Upper lobe of right lung (tissue), 1 donor: ENCODE data around the gene CFAP92. TPM values are rescaled to one million over a fixed set of nuclear protein-coding genes. Genes with fewer than 3 reads are reported as not detected.

ENCODE experiments used
- ATAC-seq: fragments of 200-7000 bp; cut with Tn5 transposase; one replicate; pipeline ENCODE4 v1.9.1; 2020; ENCODE audit warnings: mild to moderate bottlenecking, moderate library complexity
- DNase-seq: peaks from one replicate; pipeline ENCODE4 v3.0.0-alpha.2; 2020
- H3K27ac ChIP-seq: fragments of 200-600 bp; one replicate; pipeline ENCODE4 v1.8.0; 2022
- H3K27me3 ChIP-seq: fragments of 200-600 bp; one replicate; pipeline ENCODE4 v1.8.0; 2022; ENCODE audit warnings: mild to moderate bottlenecking
- H3K36me3 ChIP-seq: fragments of 200-600 bp; one replicate; pipeline ENCODE4 v1.8.0; 2022
- H3K4me1 ChIP-seq: fragments of 200-600 bp; one replicate; pipeline ENCODE4 v1.8.0; 2022
- H3K4me3 ChIP-seq: fragments of 200-600 bp; one replicate; pipeline ENCODE4 v1.8.0; 2022; ENCODE audit warnings: mild to moderate bottlenecking
- H3K9me3 ChIP-seq: fragments of 200-600 bp; one replicate; pipeline ENCODE4 v1.8.0; 2022
- CTCF ChIP-seq: fragments of 200-600 bp; IDR thresholded peaks from one replicate; pipeline ENCODE4 v1.8.0; 2022; ENCODE audit warnings: antibody characterized with exemption
- intact Hi-C: fragments of 100-400 bp; cut with DNase I; formaldehyde crosslinking; loops from one replicate; pipeline ENCODE4 v1.11.0; 2022
- total RNA-seq: library from RNA; stranded (reverse); fragmentation: NEBNext Ultra II Directional; extraction: Animal tissue kit (Norgen Biotek cat#: 25700); gene quantifications from one replicate; pipeline ENCODE4 v1.2.1, GENCODE V29; 2021
- donor health status: DM: no; HTN: yes; CAD: no; lungs with severe emphysema.

CFAP92 gene
- total RNA-seq, 1 donor from 2014 or later = 1.9 TPM

GRCh38 chr3:129026728-129027543 lies 33.1 kb upstream of the CFAP92 start:
- peak overlapping the region; percentile 51 for H3K4me3 ChIP-seq
- peak; percentile 71 for TF ChIP-seq CTCF
- intact Hi-C loops = no loop called here
- DNase-seq = peak; percentile 93
- H3K4me1 ChIP-seq = peaks cover 37% of the 10 kb centered on the region
- H3K27ac ChIP-seq = peak overlapping the region; percentile 63
- no peaks in the 10 kb centered on the region for H3K27me3 ChIP-seq
- ATAC-seq = peak; percentile 98
- H3K36me3 ChIP-seq = no peaks in the 10 kb centered on the region
- no peaks in the 10 kb centered on the region for H3K9me3 ChIP-seq

- intact Hi-C loops = no loop called here
- Histone ChIP-seq H3K27ac (peak overlapping the region; percentile 72), H3K9me3 (no peaks in the 10 kb centered on the region), H3K36me3 (no peaks in the 10 kb centered on the region), H3K27me3 (no peaks in the 10 kb centered on the region), H3K4me1 (peaks cover 40% of the 10 kb centered on the region), H3K4me3 (no peak overlapping the region)
- DNase-seq (peak; percentile 68), ATAC-seq (peak; percentile 11)
- TF ChIP-seq CTCF = no peak
Measured at GRCh38 chr3:129025691-129026435, 32.0 kb upstream of the CFAP92 start.

- Histone ChIP-seq H3K9me3 (no peaks in the 10 kb centered on the region), H3K36me3 (no peaks in the 10 kb centered on the region), H3K27me3 (no peaks in the 10 kb centered on the region), H3K4me3 (no peak overlapping the region), H3K27ac (peak overlapping the region; percentile 72), H3K4me1 (peaks cover 40% of the 10 kb centered on the region)
- TF ChIP-seq CTCF = no peak
- intact Hi-C loops = no loop called here
- DNase-seq = no peak
- ATAC-seq = no peak
Measured at GRCh38 chr3:129025108-129025507, 31.2 kb upstream of the CFAP92 start.

- Histone ChIP-seq H3K27ac (peak overlapping the region; percentile 72), H3K36me3 (no peaks in the 10 kb centered on the region), H3K9me3 (no peaks in the 10 kb centered on the region), H3K4me3 (no peak overlapping the region), H3K4me1 (peaks cover 44% of the 10 kb centered on the region), H3K27me3 (no peaks in the 10 kb centered on the region)
- DNase-seq = no peak
- intact Hi-C loops = no loop called here
- ATAC-seq = no peak
- TF ChIP-seq CTCF = peak; percentile 11
Measured at GRCh38 chr3:129023909-129024308, 30.0 kb upstream of the CFAP92 start.

- ATAC-seq = no peak
- peak overlapping the region; percentile 72 for H3K27ac ChIP-seq
Measured at GRCh38 chr3:129023008-129023358, 29.1 kb upstream of the CFAP92 start.

More at GRCh38 chr3:129023008-129023358, 29.1 kb upstream of the CFAP92 start:
- no peak for TF ChIP-seq CTCF
- no peaks in the 10 kb centered on the region for H3K27me3 ChIP-seq
- H3K36me3 ChIP-seq = no peaks in the 10 kb centered on the region
- peaks cover 48% of the 10 kb centered on the region for H3K4me1 ChIP-seq
- no peak overlapping the region for H3K4me3 ChIP-seq
- DNase-seq = no peak
- no peaks in the 10 kb centered on the region for H3K9me3 ChIP-seq
- intact Hi-C loops = no loop called here
